Lower lobe of right lung (tissue), 2 donors: ENCODE results near the gene MNAT1. TPM values are rescaled to one million over a fixed set of nuclear protein-coding genes. Genes with fewer than 3 reads are reported as not detected.

ENCODE experiments used
- ATAC-seq, 2 donors: fragments of 200-7000 bp; cut with Tn5 transposase; one replicate each; pipeline ENCODE4 v1.9.1; 2020 to 2022; ENCODE audit warnings: mild to moderate bottlenecking in 2 of 2, moderate library complexity in 2 of 2
- DNase-seq: peaks from one replicate; pipeline ENCODE4 v3.0.0-alpha.2; 2020
- H3K27ac ChIP-seq: fragments of 200-600 bp; one replicate; pipeline ENCODE4 v1.8.0; 2022
- H3K27me3 ChIP-seq: fragments of 200-600 bp; one replicate; pipeline ENCODE4 v1.8.0; 2022; ENCODE audit warnings: low read depth
- H3K36me3 ChIP-seq: fragments of 200-600 bp; one replicate; pipeline ENCODE4 v1.8.0; 2022; ENCODE audit warnings: mild to moderate bottlenecking
- H3K4me1 ChIP-seq: fragments of 200-600 bp; one replicate; pipeline ENCODE4 v1.8.0; 2022
- H3K4me3 ChIP-seq: fragments of 200-600 bp; one replicate; pipeline ENCODE4 v1.8.0; 2022; ENCODE audit warnings: mild to moderate bottlenecking
- H3K9me3 ChIP-seq: fragments of 200-600 bp; one replicate; pipeline ENCODE4 v1.8.0; 2022
- intact Hi-C: fragments of 100-400 bp; cut with DNase I; formaldehyde crosslinking; loops from one replicate; pipeline ENCODE4 v1.11.0; 2022
- total RNA-seq: library from RNA; stranded (reverse); fragmentation: NEBNext Ultra II Directional; extraction: Animal tissue kit (Norgen Biotek cat#: 25700); gene quantifications from one replicate; pipeline ENCODE4 v1.2.1, GENCODE V29; 2021
- TF ChIP-seq, protein P1 (sequence below): fragments of 200-600 bp; IDR thresholded peaks from one replicate; pipeline ENCODE4 v1.8.0; 2022; ENCODE audit warnings: antibody characterized with exemption, mild to moderate bottlenecking
- donor health status: DM: no; HTN: yes; CAD: no; lungs with severe emphysema.

Gene MNAT1
- total RNA-seq, 1 donor from 2014 or later: 21.5 TPM

DNA sequence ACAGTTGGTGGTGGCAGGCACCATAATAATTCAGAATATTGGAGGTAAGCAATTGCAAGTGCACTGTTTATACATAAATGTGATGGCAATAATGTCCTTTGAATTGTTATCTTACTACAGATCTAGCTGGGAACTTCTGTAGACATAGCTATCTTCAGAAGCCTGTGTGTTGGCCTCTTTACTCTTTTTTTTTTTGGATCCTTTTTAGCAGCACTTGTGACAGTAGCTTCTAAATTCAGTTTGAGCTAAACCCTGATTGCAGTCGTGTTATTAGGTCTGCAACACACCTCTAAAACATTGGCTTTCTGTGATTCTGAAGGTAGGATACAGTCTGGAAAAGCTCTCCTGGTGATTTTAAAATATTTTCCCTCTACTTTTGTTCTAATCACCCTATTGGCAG is 285.0 kb downstream of the MNAT1 start:
- no peak for DNase-seq
- no peak overlapping the region for H3K4me3 ChIP-seq

More for the DNA sequence above, 285.0 kb downstream of the MNAT1 start:
- TF ChIP-seq, protein P1, sequence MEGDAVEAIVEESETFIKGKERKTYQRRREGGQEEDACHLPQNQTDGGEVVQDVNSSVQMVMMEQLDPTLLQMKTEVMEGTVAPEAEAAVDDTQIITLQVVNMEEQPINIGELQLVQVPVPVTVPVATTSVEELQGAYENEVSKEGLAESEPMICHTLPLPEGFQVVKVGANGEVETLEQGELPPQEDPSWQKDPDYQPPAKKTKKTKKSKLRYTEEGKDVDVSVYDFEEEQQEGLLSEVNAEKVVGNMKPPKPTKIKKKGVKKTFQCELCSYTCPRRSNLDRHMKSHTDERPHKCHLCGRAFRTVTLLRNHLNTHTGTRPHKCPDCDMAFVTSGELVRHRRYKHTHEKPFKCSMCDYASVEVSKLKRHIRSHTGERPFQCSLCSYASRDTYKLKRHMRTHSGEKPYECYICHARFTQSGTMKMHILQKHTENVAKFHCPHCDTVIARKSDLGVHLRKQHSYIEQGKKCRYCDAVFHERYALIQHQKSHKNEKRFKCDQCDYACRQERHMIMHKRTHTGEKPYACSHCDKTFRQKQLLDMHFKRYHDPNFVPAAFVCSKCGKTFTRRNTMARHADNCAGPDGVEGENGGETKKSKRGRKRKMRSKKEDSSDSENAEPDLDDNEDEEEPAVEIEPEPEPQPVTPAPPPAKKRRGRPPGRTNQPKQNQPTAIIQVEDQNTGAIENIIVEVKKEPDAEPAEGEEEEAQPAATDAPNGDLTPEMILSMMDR: no peak
- no peak for ATAC-seq
- H3K27ac ChIP-seq: no peak overlapping the region
- no peaks in the 10 kb centered on the region for H3K36me3 ChIP-seq
- intact Hi-C loops: no loop called here
- no peaks in the 10 kb centered on the region for H3K9me3 ChIP-seq
- H3K4me1 ChIP-seq: no peaks in the 10 kb centered on the region
- H3K27me3 ChIP-seq: no peaks in the 10 kb centered on the region

Other genes with a start within 250 kb of the MNAT1 start
- gene C14orf39, start 248.7 kb upstream of the MNAT1 start, total RNA-seq: not detected
- gene SIX6, start 225.6 kb upstream of the MNAT1 start, total RNA-seq: not detected
- 2.3 TPM for gene SIX1, start 85.3 kb upstream of the MNAT1 start, total RNA-seq
- 2.9 TPM for gene SIX4, start 10.4 kb upstream of the MNAT1 start, total RNA-seq
- gene TRMT5, start 246.3 kb downstream of the MNAT1 start, total RNA-seq: 10.6 TPM
- 28.3 TPM for gene SLC38A6, start 246.5 kb downstream of the MNAT1 start, total RNA-seq